ENCODE results near the gene GNPDA1. TPM values are rescaled to one million over a fixed set of nuclear protein-coding genes. Genes with fewer than 3 reads are reported as not detected.
"Not testable (repeated sequence)": the region's sequence is repeated elsewhere in the genome, so short reads cannot be mapped to it uniquely, and the experiment has no call there.

The GNPDA1 gene
- total and polyA plus RNA-seq, 4 donors = 8.0 to 15.0 (median 10.5) TPM

DNA sequence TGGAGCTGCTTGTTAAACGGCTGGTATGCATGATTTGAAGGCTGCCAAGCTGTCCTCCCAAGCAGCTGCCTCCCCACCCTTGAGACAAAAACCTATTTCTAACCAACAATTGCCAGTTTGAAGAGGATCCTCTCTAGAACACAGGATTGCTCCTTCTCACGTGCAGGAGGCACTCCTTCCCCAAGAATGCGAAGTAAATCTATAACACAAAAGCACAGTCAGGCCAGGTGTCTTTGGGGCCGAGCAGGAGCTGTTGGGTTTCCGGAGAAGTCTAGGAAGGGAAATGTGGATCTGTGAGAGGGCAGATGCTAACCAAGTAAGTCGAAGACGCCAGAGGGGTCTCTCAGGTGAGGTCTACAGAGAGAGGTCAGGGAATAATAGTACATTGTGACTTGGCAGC is 35.4 kb upstream of the GNPDA1 start:
- H3K4me3 ChIP-seq (ENCODE audit: low read depth in 1 of 3, low read length in 3 of 3) = no peak overlapping the region
- DNase-seq (ENCODE audit: low spot score) = no peak
- H3K4me1 ChIP-seq (ENCODE audit: control insufficient read depth in 4 of 4, insufficient read depth in 4 of 4, low read length in 3 of 4) = no peaks in the 10 kb centered on the region
- 79% methylated on average over 7 of the region's 7 CpGs for WGBS
- no peaks in the 10 kb centered on the region for H3K27me3 ChIP-seq (ENCODE audit: control insufficient read depth in 4 of 4, insufficient read depth in 4 of 4, low read length in 3 of 4)
- TF ChIP-seq HNF4A (conservative IDR thresholded peaks at IDR 0.05) (no peak), GABPA (IDR thresholded peaks at IDR 0.05 in 1 of 2, conservative IDR thresholded peaks at IDR 0.05 in 1 of 2) (no peak), FOXA1 (IDR thresholded peaks at IDR 0.05) (no peak), RAD21 (IDR thresholded peaks at IDR 0.05) (no peak), FOXA2 (IDR thresholded peaks at IDR 0.05) (no peak), SP1 (IDR thresholded peaks at IDR 0.05) (no peak), YY1 (IDR thresholded peaks at IDR 0.05) (no peak), RXRA (IDR thresholded peaks at IDR 0.05) (no peak), TAF1 (conservative IDR thresholded peaks at IDR 0.05) (no peak), NR2F2 (IDR thresholded peaks at IDR 0.05) (no peak), EGR1 (IDR thresholded peaks at IDR 0.05; ENCODE audit: low read depth in 2 of 2) (no peak), JUND (IDR thresholded peaks at IDR 0.05) (no peak)
- TF ChIP-seq, protein P1, sequence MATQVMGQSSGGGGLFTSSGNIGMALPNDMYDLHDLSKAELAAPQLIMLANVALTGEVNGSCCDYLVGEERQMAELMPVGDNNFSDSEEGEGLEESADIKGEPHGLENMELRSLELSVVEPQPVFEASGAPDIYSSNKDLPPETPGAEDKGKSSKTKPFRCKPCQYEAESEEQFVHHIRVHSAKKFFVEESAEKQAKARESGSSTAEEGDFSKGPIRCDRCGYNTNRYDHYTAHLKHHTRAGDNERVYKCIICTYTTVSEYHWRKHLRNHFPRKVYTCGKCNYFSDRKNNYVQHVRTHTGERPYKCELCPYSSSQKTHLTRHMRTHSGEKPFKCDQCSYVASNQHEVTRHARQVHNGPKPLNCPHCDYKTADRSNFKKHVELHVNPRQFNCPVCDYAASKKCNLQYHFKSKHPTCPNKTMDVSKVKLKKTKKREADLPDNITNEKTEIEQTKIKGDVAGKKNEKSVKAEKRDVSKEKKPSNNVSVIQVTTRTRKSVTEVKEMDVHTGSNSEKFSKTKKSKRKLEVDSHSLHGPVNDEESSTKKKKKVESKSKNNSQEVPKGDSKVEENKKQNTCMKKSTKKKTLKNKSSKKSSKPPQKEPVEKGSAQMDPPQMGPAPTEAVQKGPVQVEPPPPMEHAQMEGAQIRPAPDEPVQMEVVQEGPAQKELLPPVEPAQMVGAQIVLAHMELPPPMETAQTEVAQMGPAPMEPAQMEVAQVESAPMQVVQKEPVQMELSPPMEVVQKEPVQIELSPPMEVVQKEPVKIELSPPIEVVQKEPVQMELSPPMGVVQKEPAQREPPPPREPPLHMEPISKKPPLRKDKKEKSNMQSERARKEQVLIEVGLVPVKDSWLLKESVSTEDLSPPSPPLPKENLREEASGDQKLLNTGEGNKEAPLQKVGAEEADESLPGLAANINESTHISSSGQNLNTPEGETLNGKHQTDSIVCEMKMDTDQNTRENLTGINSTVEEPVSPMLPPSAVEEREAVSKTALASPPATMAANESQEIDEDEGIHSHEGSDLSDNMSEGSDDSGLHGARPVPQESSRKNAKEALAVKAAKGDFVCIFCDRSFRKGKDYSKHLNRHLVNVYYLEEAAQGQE (IDR thresholded peaks at IDR 0.05) = no peak
- TF ChIP-seq, protein P2, sequence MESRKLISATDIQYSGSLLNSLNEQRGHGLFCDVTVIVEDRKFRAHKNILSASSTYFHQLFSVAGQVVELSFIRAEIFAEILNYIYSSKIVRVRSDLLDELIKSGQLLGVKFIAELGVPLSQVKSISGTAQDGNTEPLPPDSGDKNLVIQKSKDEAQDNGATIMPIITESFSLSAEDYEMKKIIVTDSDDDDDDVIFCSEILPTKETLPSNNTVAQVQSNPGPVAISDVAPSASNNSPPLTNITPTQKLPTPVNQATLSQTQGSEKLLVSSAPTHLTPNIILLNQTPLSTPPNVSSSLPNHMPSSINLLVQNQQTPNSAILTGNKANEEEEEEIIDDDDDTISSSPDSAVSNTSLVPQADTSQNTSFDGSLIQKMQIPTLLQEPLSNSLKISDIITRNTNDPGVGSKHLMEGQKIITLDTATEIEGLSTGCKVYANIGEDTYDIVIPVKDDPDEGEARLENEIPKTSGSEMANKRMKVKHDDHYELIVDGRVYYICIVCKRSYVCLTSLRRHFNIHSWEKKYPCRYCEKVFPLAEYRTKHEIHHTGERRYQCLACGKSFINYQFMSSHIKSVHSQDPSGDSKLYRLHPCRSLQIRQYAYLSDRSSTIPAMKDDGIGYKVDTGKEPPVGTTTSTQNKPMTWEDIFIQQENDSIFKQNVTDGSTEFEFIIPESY (IDR thresholded peaks at IDR 0.05) = no peak
- TF ChIP-seq, protein P3, sequence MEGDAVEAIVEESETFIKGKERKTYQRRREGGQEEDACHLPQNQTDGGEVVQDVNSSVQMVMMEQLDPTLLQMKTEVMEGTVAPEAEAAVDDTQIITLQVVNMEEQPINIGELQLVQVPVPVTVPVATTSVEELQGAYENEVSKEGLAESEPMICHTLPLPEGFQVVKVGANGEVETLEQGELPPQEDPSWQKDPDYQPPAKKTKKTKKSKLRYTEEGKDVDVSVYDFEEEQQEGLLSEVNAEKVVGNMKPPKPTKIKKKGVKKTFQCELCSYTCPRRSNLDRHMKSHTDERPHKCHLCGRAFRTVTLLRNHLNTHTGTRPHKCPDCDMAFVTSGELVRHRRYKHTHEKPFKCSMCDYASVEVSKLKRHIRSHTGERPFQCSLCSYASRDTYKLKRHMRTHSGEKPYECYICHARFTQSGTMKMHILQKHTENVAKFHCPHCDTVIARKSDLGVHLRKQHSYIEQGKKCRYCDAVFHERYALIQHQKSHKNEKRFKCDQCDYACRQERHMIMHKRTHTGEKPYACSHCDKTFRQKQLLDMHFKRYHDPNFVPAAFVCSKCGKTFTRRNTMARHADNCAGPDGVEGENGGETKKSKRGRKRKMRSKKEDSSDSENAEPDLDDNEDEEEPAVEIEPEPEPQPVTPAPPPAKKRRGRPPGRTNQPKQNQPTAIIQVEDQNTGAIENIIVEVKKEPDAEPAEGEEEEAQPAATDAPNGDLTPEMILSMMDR (IDR thresholded peaks at IDR 0.05; ENCODE audit: low read depth, low read length, missing input control) = no peak
- TF ChIP-seq, protein P4, sequence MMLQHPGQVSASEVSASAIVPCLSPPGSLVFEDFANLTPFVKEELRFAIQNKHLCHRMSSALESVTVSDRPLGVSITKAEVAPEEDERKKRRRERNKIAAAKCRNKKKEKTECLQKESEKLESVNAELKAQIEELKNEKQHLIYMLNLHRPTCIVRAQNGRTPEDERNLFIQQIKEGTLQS (IDR thresholded peaks at IDR 0.05) = no peak
- TF ChIP-seq, protein P5, sequence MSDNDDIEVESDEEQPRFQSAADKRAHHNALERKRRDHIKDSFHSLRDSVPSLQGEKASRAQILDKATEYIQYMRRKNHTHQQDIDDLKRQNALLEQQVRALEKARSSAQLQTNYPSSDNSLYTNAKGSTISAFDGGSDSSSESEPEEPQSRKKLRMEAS (IDR thresholded peaks at IDR 0.05) = no peak
- no peaks in the 10 kb centered on the region for H3K9me3 ChIP-seq (ENCODE audit: control insufficient read depth in 4 of 4, low read length in 3 of 4)
- no peak overlapping the region for H3K27ac ChIP-seq (ENCODE audit: low read depth in 1 of 2, low read length in 2 of 2)
- H3K9ac ChIP-seq (ENCODE audit: low read depth in 1 of 2, low read length in 2 of 2) = no peak overlapping the region
- H3K36me3 ChIP-seq (ENCODE audit: control insufficient read depth in 4 of 4, insufficient read depth in 3 of 4, low read depth in 1 of 4, low read length in 3 of 4) = no peaks in the 10 kb centered on the region

DNA sequence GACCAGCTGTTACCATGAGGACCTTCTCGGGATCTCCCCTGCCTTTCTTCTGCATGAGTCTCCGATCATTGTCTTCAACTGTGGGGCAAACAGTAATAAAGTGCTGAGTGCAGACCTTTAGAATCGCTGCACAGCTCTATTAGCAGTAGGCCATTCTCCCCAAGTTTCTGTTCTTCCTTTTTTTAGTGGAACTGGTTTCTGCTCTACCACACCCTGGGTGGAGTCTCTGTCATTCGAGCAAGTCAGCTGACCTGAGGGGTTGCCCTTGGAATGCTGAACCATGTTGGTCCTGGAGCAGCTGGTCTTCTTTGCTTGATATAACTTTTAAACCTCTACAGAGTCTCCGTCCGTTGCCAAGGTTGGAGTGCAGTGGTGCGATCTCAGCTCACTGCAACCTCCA is 33.4 kb upstream of the GNPDA1 start:
- no peaks in the 10 kb centered on the region for H3K4me1 ChIP-seq (ENCODE audit: control insufficient read depth in 4 of 4, insufficient read depth in 4 of 4, low read length in 3 of 4)

DNA sequence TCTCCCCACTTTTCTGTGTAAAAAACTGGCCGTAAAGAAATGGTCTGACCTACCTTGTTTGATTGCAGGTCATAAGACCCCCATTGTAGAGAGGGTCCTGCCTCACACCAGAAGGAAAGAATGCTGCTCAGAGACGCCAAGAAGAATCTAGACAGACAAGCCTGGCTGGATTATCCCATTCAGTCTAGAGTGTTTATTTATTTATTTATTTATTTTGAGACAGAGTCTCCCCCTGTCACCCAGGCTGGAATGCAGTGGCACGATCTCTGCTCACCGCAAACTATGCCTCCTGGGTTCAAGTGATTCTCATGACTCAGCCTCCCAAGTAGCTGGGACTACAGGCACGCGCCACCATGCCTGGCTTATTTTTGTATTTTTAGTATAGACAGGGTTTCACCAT is 28.1 kb upstream of the GNPDA1 start:
- H3K4me1 ChIP-seq (ENCODE audit: control insufficient read depth in 4 of 4, insufficient read depth in 4 of 4, low read length in 3 of 4); H3K9me3 ChIP-seq (ENCODE audit: control insufficient read depth in 4 of 4, low read length in 3 of 4); H3K27me3 ChIP-seq (ENCODE audit: control insufficient read depth in 4 of 4, insufficient read depth in 4 of 4, low read length in 3 of 4); H3K4me3 ChIP-seq (ENCODE audit: low read depth in 1 of 3, low read length in 3 of 3); H3K36me3 ChIP-seq (ENCODE audit: control insufficient read depth in 4 of 4, insufficient read depth in 3 of 4, low read depth in 1 of 4, low read length in 3 of 4); H3K27ac ChIP-seq (ENCODE audit: low read depth in 1 of 2, low read length in 2 of 2); DNase-seq (ENCODE audit: low spot score); H3K9ac ChIP-seq (ENCODE audit: low read depth in 1 of 2, low read length in 2 of 2): not testable (repeated sequence)
- WGBS = 96% methylated on average over 6 of the region's 6 CpGs

More for the DNA sequence above, 33.4 kb upstream of the GNPDA1 start:
- Histone ChIP-seq H3K4me3 (ENCODE audit: low read depth in 1 of 3, low read length in 3 of 3) (no peak overlapping the region), H3K9ac (ENCODE audit: low read depth in 1 of 2, low read length in 2 of 2) (no peak overlapping the region), H3K9me3 (ENCODE audit: control insufficient read depth in 4 of 4, low read length in 3 of 4) (no peaks in the 10 kb centered on the region), H3K27ac (ENCODE audit: low read depth in 1 of 2, low read length in 2 of 2) (no peak overlapping the region), H3K36me3 (ENCODE audit: control insufficient read depth in 4 of 4, insufficient read depth in 3 of 4, low read depth in 1 of 4, low read length in 3 of 4) (no peaks in the 10 kb centered on the region), H3K27me3 (ENCODE audit: control insufficient read depth in 4 of 4, insufficient read depth in 4 of 4, low read length in 3 of 4) (no peaks in the 10 kb centered on the region)
- no peak for DNase-seq (ENCODE audit: low spot score)
- TF ChIP-seq SP1 (IDR thresholded peaks at IDR 0.05) (no peak), RAD21 (IDR thresholded peaks at IDR 0.05) (no peak), FOXA1 (IDR thresholded peaks at IDR 0.05) (no peak), NR2F2 (IDR thresholded peaks at IDR 0.05) (no peak), HNF4A (conservative IDR thresholded peaks at IDR 0.05) (no peak)
- TF ChIP-seq, protein P5 (IDR thresholded peaks at IDR 0.05) = no peak
- WGBS = 79% methylated on average over 7 of the region's 7 CpGs
